Stomach (tissue), 9 donors: ENCODE measurements around the gene MAP3K5. TPM values are rescaled to one million over a fixed set of nuclear protein-coding genes. Genes with fewer than 3 reads are reported as not detected.

ENCODE experiments used
- DNase-seq, 2 donors: peaks; one replicate each; pipeline versions ENCODE4 v3.0.0 to v3.0.0-alpha.2; 2013 to 2019
- H3K27ac ChIP-seq, 5 donors: fragments of 200-600 bp in 4 of 5; sonication (generic) in 4 of 5; one replicate each; pipeline ENCODE4 v1.5.1; 2013 to 2019; ENCODE audit warnings: mild to moderate bottlenecking in 1 of 5, moderate library complexity in 1 of 5
- H3K27me3 ChIP-seq, 3 donors: fragments of 200-600 bp; sonication (generic); one replicate each; pipeline ENCODE4 v1.5.1; 2017 to 2019; ENCODE audit warnings: mixed run types in 1 of 3
- H3K36me3 ChIP-seq, 4 donors: fragments of 200-600 bp; sonication (generic); 1 replicate in 3 of 4; 2 replicates in 1 of 4; pipeline ENCODE4 v1.5.1; 2016 to 2019
- H3K4me1 ChIP-seq, 4 donors: fragments of 200-600 bp; sonication (generic); one replicate each; pipeline ENCODE4 v1.5.1; 2016 to 2019
- H3K4me3 ChIP-seq, 4 donors: fragments of 200-600 bp; sonication (generic) in 3 of 4; one replicate each; pipeline ENCODE4 v1.5.1; 2016 to 2019; ENCODE audit warnings: mild to moderate bottlenecking in 1 of 4
- H3K9me3 ChIP-seq, 4 donors: fragments of 200-600 bp; sonication (generic); one replicate each; pipeline ENCODE4 v1.5.1; 2016 to 2019
- EP300 ChIP-seq: sonication (generic); formaldehyde crosslinking; IDR thresholded peaks from one replicate; pipeline ENCODE4 v1.6.1; 2017; ENCODE audit warnings: antibody characterized with exemption
- POLR2A ChIP-seq, 4 donors: fragments of 450-650 bp; IDR thresholded peaks; one replicate each; pipeline ENCODE4 v1.6.1; 2016; ENCODE audit warnings: antibody characterized with exemption in 4 of 4, control low read depth in 2 of 4, mild to moderate bottlenecking in 1 of 4, moderate library complexity in 1 of 4
- POLR2AphosphoS5 ChIP-seq, 3 donors: sonication (generic); formaldehyde crosslinking; IDR thresholded peaks; one replicate each; pipeline ENCODE4 v1.6.1; 2016; ENCODE audit warnings: antibody characterized with exemption in 3 of 3
- WGBS, 5 donors: extraction: QIAGEN DNeasy Blood & Tissue Kit in 3 of 5; methylation state at CpG; one replicate each; pipeline versions ENCODE4 v1.1.5 to v1.1.7; 2013 to 2018; 5-methylcytosine and 5-hydroxymethylcytosine counted together
- intact Hi-C: fragments of 100-400 bp; cut with DNase I; formaldehyde crosslinking; loops from one replicate; pipeline ENCODE4 v1.15.1; 2023; ENCODE audit warnings: low total_unique reads
- polyA plus RNA-seq, 3 donors: library from polyadenylated mRNA; stranded (reverse); fragments of 200-250 nt; gene quantifications; one replicate each; pipeline ENCODE4 v1.2.3, GENCODE V29; 2013
- total RNA-seq, 5 donors: library from RNA; depleted of rRNA; stranded (reverse); fragments of >200 nt; gene quantifications; one replicate each; pipeline versions ENCODE4 v1.1.0 to v1.2.3, GENCODE V29; 2014 to 2016
- TF ChIP-seq, protein P1 (sequence below), 7 experiments: fragments of 450-650 bp in 4 of 7; fragments of 200-600 bp in 3 of 7; sonication (generic) in 3 of 7; IDR thresholded peaks; one replicate each; pipeline ENCODE4 v1.5.1; 2016 to 2019; ENCODE audit warnings: antibody characterized with exemption in 7 of 7, control low read depth in 2 of 7, mild to moderate bottlenecking in 1 of 7
- donor health status: healthy with polysubstance abuse.
- donor health status: Bipolar disorder and iron deficiency.
- donor health status: healthy.

MAP3K5 gene
- total and polyA plus RNA-seq, 8 donors: 4.9 to 40.3 (median 23.6) TPM

DNA sequence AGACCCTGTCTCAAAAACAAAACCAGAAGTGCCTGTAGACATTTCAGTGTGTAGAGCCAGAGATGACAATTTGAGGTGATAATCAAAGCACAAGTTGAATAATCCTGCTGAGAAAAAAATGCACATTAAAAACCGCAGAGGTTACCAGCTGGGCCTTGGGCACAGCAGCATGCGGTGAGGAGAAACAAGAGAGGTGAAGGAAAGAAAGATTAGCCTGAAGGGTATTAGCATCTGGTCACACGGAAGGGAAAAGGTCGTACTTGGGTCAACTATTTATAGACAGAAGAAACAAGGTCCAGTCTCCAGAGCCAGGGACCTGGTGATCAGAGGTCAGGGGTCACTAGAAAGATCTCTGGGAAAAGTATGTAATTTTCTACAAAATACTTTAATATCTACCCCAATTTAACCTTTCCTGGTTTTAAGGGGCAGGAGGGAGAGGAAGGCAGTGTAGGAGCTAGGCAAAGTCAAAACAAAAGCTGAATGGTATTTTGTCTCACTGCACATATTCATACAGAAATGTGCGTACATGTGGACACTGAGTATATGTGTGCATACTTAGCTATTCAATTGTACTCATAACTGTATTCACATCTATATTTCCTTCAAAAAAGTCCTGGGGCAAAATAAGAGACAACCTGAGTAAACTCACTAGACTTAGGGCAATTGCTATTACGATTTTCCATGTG is 252.2 kb downstream of the MAP3K5 start:
- intact Hi-C loops: no loop called here
- no peak overlapping the region for H3K4me3 ChIP-seq
- no peaks in the 10 kb centered on the region for H3K36me3 ChIP-seq
- DNase-seq: no peak
- TF ChIP-seq EP300 (no peak), POLR2A (IDR thresholded peaks at IDR 0.05) (no peak), POLR2AphosphoS5 (IDR thresholded peaks at IDR 0.05) (no peak)
- TF ChIP-seq, protein P1, sequence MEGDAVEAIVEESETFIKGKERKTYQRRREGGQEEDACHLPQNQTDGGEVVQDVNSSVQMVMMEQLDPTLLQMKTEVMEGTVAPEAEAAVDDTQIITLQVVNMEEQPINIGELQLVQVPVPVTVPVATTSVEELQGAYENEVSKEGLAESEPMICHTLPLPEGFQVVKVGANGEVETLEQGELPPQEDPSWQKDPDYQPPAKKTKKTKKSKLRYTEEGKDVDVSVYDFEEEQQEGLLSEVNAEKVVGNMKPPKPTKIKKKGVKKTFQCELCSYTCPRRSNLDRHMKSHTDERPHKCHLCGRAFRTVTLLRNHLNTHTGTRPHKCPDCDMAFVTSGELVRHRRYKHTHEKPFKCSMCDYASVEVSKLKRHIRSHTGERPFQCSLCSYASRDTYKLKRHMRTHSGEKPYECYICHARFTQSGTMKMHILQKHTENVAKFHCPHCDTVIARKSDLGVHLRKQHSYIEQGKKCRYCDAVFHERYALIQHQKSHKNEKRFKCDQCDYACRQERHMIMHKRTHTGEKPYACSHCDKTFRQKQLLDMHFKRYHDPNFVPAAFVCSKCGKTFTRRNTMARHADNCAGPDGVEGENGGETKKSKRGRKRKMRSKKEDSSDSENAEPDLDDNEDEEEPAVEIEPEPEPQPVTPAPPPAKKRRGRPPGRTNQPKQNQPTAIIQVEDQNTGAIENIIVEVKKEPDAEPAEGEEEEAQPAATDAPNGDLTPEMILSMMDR (IDR thresholded peaks at IDR 0.05): no peak
- WGBS, 5 donors: 58 to 68% (median 68%) methylated on average over 6 of the region's 6 CpGs
- H3K27ac ChIP-seq: no peak overlapping the region
- no peaks in the 10 kb centered on the region for H3K9me3 ChIP-seq
- H3K4me1 ChIP-seq: peaks cover 0 to 4% (median 0%) of the 10 kb centered on the region in 4 donors
- no peaks in the 10 kb centered on the region for H3K27me3 ChIP-seq

DNA sequence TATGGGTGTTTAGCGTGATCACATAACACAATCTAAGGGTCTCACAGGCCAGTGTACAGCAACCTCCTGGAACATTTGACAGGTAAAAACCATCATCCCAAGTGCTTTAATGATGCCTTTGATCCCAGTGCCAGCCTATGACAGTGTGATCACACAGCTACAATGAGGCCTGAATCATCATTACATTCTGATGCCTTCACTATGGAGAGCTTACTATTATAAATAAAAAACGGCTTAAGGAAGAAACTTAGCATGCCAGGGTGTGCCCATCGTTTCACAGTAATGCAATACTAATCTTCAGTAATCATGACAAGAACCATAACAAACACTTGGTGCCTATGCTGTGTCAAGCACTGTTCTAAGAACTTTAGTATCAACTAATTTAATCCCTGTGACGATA is 253.4 kb downstream of the MAP3K5 start:
- H3K4me3 ChIP-seq: no peak overlapping the region
- intact Hi-C loops: no loop called here
- H3K36me3 ChIP-seq: no peaks in the 10 kb centered on the region
- no peak for DNase-seq
- TF ChIP-seq EP300: no peak
- TF ChIP-seq, protein P1 (IDR thresholded peaks at IDR 0.05): no peak
- TF ChIP-seq POLR2A (IDR thresholded peaks at IDR 0.05): no peak
- no peak for TF ChIP-seq POLR2AphosphoS5 (IDR thresholded peaks at IDR 0.05)
- no peaks in the 10 kb centered on the region for H3K9me3 ChIP-seq
- H3K4me1 ChIP-seq: peaks cover 0 to 4% (median 0%) of the 10 kb centered on the region in 4 donors
- H3K27me3 ChIP-seq: no peaks in the 10 kb centered on the region
- 74 to 85% (median 76%) methylated on average over 4 of the region's 4 CpGs for WGBS, 5 donors
- no peak overlapping the region for H3K27ac ChIP-seq

DNA sequence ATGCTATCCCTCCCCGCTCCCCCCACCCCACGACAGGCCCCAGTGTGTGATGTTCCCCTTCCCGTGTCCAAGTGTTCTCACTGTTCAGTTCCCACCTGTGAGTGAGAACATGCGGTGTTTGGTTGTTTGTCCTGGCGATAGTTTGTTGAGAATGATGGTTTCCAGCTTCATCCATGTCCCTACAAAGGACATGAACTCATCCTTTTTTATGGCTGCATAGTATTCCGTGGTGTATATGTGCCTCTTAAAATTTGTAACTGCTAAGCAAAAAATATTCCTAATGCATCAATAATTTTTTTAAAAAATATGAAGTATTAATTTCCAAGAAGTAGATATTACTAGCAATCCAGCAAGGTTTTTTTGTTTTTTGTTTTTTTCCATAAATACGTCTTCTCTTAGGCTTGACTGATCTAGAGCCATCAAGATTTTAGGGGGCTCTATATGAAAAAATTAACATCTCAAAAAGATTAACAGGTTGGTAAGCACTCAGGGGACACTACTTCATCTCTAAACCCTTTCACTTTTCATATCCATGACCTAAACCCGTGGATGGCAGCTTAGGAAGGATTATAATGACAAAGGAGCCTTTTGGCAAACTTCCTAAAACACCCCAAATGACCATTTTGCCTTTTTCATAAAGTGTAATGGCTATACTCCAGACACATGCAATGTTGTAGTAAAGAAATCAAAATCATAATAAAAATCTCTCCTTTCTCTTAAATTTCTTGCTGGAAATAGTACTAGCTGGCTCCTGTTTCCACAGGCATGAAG is 256.2 kb downstream of the MAP3K5 start:
- 91 to 94% (median 92%) methylated on average over 8 of the region's 8 CpGs for WGBS, 5 donors
- TF ChIP-seq EP300 (no peak), POLR2A (IDR thresholded peaks at IDR 0.05) (no peak), POLR2AphosphoS5 (IDR thresholded peaks at IDR 0.05) (no peak)
- TF ChIP-seq, protein P1 (IDR thresholded peaks at IDR 0.05): no peak
- intact Hi-C loops: no loop called here
- peaks cover 0 to 5% (median 2%) of the 10 kb centered on the region in 4 donors for H3K4me1 ChIP-seq
- no peaks in the 10 kb centered on the region for H3K9me3 ChIP-seq
- no peak for DNase-seq
- H3K36me3 ChIP-seq: no peaks in the 10 kb centered on the region
- no peak overlapping the region for H3K4me3 ChIP-seq
- H3K27me3 ChIP-seq: no peaks in the 10 kb centered on the region
- no peak overlapping the region for H3K27ac ChIP-seq

DNA sequence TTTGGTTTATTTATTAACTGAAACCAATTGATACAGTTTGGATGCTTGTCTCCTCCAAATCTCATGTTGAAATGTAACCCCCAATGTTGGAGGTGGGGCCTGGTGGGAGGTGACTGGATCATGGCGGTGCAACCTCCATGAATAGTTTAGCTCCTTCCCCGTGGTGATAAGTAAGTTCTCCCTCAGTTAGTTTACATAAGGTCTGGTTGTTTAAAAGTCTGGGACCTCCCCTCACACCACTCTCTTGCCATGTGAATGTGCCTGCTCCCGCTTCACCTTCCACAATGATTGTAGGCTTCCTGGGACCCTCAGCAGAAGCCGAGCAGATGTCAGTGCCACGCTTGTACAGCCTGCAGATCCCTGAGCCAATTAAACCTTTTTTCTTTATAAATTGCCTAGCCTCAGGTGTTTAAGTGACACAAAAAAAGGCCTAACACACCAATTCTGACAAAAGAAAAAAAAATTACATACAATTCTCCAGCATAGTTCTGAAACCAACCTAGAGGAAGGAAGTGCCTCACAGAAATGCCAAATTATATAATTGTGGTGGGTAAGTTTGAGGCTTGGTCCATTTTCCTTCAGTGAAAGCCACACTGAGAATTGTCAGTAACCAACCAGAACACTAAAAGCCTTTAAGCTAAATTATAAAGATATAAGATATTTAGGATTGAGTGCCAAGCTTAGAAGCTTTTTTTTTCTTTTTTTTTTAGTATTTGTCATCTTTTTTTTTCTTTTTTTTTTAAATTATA is 257.1 kb downstream of the MAP3K5 start:
- DNase-seq: no peak

More for the DNA sequence above, 257.1 kb downstream of the MAP3K5 start:
- H3K9me3 ChIP-seq: no peaks in the 10 kb centered on the region
- no peaks in the 10 kb centered on the region for H3K36me3 ChIP-seq
- H3K27me3 ChIP-seq: no peaks in the 10 kb centered on the region
- WGBS, 5 donors: 63 to 73% (median 67%) methylated on average over 5 of the region's 5 CpGs
- peaks cover 0 to 5% (median 2%) of the 10 kb centered on the region in 4 donors for H3K4me1 ChIP-seq
- no peak overlapping the region for H3K4me3 ChIP-seq
- intact Hi-C loops: no loop called here
- H3K27ac ChIP-seq: no peak overlapping the region
- TF ChIP-seq, protein P1 (IDR thresholded peaks at IDR 0.05): no peak
- TF ChIP-seq EP300 (no peak), POLR2A (IDR thresholded peaks at IDR 0.05) (no peak), POLR2AphosphoS5 (IDR thresholded peaks at IDR 0.05) (no peak)
